GM12878 (cell line): Measurements from ENCODE around the gene CXCL17.

Source experiments
- TF ChIP-seq, protein P1 (sequence below), 3 experiments: IDR thresholded peaks in 2 of 3; conservative IDR thresholded peaks in 1 of 3; 2 replicates each; pipeline ENCODE4 v1.5.1; 2011; ENCODE audit warnings: low read depth in 3 of 3, low read length in 3 of 3, mild to moderate bottlenecking in 3 of 3, control low read depth in 2 of 3, moderate library complexity in 2 of 3, inconsistent platforms in 1 of 3, mixed read lengths in 1 of 3; ENCODE audit not compliant: control insufficient read depth in 2 of 3, insufficient read depth in 1 of 3; ENCODE audit errors: extremely low read depth in 1 of 3
- TF ChIP-seq, protein P2 (sequence below): IDR thresholded peaks from 2 replicates; pipeline ENCODE4 v1.6.1; 2012; ENCODE audit warnings: improper control_type of control experiment, low read depth, low read length; ENCODE audit not compliant: insufficient replicate concordance

DNA sequence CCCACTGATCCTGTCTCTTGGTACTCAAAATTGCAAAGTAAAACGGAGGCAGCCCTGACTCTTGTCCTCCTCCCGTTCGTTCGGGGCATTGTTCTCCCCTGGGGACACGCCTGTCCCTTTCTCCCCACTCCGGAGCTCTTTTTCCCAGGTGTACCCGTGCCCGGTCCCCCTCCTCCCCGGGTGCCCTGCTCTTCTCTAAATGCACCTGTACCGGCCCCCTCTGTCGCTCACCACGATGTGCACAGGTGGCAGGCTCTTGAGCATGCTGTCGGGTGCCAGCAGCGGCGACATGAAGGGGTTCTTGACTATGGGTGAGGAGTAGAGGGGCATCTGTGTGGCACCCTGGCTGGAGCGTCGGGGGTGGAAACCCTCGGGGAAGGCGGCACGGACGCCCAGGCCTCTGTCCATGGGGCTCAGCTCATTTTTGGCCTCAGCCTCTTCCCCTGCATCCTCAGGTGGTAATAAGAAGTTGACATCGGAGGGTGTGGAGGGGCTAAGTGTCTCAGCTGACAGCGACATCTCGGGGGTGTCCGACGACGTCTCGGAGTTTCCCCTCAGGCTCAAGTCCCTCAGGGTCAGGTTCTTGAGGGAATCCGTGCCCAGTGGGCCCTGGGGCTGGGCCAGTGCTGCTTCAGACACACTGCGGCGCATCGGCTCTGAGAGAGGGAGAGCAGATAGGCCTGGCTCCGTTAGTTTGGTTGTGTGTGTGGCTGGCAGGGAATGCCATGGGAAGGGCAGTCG, 40.2 kb downstream of the CXCL17 start:
- TF ChIP-seq, protein P1, sequence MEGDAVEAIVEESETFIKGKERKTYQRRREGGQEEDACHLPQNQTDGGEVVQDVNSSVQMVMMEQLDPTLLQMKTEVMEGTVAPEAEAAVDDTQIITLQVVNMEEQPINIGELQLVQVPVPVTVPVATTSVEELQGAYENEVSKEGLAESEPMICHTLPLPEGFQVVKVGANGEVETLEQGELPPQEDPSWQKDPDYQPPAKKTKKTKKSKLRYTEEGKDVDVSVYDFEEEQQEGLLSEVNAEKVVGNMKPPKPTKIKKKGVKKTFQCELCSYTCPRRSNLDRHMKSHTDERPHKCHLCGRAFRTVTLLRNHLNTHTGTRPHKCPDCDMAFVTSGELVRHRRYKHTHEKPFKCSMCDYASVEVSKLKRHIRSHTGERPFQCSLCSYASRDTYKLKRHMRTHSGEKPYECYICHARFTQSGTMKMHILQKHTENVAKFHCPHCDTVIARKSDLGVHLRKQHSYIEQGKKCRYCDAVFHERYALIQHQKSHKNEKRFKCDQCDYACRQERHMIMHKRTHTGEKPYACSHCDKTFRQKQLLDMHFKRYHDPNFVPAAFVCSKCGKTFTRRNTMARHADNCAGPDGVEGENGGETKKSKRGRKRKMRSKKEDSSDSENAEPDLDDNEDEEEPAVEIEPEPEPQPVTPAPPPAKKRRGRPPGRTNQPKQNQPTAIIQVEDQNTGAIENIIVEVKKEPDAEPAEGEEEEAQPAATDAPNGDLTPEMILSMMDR (IDR thresholded peaks at IDR 0.05 in 2 of 3, conservative IDR thresholded peaks at IDR 0.05 in 1 of 3; ENCODE audit: control insufficient read depth in 2 of 3, extremely low read depth in 1 of 3, insufficient read depth in 1 of 3, low read depth in 3 of 3, low read length in 3 of 3): no peak
- TF ChIP-seq, protein P2, sequence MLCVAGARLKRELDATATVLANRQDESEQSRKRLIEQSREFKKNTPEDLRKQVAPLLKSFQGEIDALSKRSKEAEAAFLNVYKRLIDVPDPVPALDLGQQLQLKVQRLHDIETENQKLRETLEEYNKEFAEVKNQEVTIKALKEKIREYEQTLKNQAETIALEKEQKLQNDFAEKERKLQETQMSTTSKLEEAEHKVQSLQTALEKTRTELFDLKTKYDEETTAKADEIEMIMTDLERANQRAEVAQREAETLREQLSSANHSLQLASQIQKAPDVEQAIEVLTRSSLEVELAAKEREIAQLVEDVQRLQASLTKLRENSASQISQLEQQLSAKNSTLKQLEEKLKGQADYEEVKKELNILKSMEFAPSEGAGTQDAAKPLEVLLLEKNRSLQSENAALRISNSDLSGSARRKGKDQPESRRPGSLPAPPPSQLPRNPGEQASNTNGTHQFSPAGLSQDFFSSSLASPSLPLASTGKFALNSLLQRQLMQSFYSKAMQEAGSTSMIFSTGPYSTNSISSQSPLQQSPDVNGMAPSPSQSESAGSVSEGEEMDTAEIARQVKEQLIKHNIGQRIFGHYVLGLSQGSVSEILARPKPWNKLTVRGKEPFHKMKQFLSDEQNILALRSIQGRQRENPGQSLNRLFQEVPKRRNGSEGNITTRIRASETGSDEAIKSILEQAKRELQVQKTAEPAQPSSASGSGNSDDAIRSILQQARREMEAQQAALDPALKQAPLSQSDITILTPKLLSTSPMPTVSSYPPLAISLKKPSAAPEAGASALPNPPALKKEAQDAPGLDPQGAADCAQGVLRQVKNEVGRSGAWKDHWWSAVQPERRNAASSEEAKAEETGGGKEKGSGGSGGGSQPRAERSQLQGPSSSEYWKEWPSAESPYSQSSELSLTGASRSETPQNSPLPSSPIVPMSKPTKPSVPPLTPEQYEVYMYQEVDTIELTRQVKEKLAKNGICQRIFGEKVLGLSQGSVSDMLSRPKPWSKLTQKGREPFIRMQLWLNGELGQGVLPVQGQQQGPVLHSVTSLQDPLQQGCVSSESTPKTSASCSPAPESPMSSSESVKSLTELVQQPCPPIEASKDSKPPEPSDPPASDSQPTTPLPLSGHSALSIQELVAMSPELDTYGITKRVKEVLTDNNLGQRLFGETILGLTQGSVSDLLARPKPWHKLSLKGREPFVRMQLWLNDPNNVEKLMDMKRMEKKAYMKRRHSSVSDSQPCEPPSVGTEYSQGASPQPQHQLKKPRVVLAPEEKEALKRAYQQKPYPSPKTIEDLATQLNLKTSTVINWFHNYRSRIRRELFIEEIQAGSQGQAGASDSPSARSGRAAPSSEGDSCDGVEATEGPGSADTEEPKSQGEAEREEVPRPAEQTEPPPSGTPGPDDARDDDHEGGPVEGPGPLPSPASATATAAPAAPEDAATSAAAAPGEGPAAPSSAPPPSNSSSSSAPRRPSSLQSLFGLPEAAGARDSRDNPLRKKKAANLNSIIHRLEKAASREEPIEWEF: no peak
